RPMI8226 (cell line): Measurements from ENCODE around the gene FILIP1L.

Experiments used
- DNase-seq: peaks from one replicate; pipeline ENCODE4 v3.0.0-alpha.2; 2015

Gene FILIP1L

DNA sequence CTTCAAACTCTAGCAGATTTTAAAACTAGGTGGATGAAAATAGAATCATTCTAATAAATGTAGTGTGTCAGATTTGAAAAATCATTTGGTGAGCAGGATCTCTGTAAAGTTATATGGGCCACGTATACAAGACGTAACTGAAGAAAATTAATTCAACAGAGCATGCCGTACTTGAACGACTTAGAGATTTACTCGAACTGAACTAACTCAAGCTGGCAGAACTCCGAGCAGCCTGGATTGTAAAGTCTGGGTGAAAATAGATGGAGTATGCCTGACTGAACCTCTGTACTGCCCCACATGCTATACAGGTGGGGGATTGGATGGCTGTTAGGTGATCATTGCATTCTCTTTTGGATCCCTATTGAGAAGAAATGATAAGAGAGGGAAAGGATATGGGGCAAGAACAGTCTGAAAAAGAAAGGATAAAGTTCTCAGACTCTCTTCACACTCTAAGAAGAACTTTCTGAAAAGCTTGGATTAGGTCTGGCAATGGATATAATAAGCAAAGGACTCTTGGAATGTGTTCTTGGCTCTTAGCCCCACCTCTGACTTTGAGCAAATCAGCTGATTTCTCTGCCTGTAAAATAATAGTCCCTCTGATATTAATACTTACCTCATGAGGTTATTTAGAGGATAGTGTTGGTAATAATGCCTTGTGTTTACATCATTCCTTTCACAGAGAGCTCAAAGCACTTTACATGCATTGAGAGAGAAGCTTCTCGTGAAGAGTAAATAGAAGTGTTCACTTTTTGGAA lies 147.5 kb downstream of the FILIP1L start:
- no peak for DNase-seq

DNA sequence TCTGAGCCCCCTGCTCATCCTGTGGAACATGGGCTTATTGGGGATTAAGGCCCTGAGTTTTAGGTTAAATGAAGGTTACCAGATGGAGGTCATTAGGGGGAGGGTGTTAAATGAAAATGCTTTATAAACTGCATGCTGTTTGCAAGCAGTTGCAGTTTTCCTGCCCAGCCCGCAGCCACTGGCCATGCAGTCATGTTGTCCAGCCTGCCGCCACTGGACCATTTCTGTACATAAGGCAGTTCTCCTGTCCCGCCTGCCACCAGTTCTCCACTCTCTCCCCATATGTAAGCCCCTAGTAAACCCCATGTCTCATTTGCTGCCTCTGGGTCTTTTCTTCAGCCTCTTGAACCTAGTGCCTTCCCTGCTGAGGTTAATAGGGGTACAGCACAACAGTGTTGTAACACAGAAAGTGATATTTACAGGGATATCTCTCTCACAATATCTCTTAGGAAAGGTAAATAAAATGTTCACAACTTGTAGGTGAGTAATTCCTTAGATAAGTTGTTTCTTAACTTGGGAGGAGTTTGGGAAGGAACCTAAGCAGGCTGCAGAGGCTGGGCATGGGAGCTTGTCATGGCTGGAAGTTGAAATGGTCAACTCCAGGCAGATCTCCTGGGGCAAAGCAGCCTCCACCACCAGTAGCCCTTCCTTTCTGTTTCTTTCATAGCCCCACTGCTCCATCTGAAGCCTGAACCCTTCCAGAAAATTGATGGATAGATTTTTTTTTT lies 148.5 kb downstream of the FILIP1L start:
- no peak for DNase-seq

DNA sequence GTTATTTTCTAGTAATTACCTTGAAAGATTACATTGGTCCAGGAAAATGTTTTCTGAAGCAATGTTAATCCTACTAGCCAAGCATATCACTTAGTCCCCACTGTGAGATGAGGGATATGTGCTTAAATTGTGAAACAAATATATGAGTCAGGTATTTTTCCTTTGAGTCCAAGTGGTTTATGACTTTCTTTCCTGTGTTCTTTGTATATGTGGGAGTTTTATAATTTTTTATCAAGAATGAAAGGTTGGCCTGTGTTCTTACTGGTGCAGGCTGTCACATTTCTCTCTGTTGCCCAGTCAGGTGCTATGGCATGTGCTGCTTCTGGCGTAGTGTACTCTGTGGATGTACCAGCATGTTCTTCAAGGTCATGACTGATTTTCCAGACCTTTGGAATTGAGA lies 149.2 kb downstream of the FILIP1L start:
- DNase-seq = no peak

DNA sequence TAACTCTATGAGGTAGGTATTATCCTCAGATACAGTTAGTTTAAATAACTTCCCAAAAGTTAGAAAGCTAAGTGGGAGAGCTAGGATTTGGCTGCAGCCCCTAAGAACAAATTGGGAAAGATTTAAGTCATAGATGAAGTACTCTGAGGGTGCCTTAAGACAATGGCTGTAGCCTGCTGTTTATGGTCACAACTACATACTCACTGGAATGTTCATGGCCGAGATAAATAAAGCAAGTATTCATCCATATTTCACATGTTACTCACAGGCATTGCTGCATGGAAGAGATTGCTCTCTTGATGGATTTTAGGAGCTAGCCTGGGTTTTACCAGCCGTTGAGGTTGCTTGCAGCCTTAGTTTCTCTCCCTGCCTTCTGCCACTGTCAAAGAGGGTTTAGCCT lies 151.6 kb downstream of the FILIP1L start:
- no peak for DNase-seq

DNA sequence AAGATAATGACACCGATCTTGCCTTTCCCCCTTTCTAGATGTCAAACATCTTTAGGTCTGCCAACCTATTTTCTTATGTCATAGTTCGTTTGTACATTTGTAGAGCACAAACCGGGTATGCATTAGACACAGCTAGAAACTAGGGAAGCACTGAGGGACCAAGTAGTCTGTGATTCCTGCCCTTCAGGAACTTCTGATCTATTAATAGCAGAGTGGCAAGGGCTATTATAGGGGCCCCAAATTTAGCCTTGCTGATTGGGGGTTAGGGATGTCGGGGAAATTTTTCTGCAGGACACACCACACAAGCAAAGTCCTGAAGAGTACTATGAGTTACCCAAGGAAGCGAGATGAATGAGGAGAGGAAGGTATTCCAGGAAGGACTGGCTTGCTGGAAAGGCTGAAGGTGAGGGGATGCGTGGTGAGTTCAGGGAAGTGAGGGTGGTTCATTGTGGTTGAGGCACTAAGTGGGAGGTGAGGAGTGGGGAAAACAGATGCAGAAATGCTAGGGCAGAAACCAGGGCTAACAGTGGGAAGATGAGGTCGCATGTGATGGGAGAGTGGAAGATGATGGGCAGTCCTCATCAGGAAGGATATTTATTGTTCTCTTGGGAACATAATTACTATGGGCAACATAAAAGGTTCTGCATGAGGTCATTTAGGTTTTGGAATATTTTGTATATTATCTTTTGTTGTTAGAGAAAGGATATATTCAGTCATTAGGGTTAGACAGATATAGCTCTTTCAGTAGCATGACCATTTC lies 152.4 kb downstream of the FILIP1L start:
- DNase-seq = no peak

DNA sequence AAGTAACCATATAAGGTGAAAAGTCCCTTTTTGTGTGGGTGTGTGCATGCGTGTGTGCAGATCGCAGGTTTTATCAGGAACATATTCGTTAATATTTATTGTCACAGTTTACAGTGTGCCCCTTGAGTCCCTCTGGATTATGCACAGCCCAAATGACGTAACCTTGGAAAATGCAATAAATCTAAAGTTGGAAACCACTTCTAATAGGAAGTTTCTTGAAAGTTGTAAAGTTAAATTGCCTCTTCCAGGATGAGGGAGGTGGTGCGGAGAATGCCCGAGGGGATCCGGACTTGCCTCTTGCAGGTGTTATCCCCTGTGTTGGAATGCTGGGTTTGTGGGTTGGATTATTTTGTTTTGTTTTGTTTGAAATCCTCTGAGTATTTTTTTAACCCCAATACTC lies 153.4 kb downstream of the FILIP1L start:
- DNase-seq = no peak

DNA sequence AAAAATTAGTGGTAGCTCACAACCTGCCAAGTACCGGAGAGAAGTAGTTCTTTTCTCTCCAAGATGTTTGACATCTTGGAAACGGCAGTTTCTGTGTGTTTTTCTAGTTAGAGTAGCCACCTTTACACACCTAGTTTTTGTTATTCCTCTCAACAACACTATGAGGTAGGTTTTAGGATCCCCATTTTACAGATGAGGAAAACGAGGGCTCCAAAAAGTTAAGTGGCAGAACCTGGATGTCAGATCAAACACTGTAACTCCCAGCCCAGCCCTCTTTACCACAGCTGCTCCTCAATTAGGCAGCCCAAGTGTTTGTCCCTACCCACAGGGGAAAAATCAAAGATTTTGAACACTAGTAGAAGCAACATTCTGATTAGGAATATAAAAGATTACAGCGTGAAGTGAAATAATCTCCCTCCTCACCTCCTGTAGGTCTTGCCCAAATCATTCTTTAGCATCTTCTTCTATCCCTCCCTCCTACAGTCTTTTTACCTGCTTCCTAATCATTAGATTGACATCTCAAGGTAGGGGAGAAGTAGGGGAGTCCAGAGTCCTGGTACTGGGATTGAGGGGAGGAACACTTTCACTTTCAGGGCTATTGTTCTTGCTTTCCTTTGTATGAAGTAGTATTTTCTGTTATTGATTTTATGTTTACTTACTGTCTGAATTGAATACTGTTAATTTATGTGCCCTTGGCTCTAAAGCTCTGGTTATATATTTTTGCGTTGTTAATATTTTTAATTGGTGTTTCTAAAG lies 154.0 kb downstream of the FILIP1L start:
- no peak for DNase-seq

DNA sequence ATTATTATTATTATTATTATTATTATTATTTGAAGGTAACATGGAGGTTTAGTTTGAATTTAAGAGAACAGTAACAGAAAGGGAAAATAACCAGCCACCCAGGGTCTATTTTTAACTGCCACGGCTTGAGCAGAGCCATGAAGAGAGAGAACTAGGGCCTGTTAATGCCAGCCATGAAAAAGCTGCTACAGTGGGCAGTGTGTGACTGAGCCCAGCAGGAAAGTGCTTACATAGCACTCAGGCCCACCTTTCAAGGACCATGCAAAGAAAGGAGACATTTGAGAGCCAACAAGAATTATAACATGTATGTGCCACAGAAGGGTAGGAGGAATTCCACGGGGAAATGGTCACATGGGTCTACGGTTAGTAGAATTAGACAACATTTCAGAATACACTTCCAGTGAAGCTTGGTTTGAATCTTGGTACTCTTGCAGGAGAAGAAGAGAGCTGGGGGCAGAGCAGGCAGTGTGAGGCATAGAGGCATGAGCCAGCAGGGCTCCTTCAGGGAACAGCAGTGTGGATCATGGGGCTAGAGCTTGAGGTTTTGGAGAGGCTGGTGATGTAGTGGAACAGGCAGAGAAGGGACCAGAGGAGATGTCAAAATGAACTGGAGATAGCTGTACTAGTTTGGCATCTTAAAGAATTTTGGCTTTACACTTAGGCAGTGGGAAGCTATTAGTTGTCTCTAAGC lies 155.9 kb downstream of the FILIP1L start:
- DNase-seq = no peak

DNA sequence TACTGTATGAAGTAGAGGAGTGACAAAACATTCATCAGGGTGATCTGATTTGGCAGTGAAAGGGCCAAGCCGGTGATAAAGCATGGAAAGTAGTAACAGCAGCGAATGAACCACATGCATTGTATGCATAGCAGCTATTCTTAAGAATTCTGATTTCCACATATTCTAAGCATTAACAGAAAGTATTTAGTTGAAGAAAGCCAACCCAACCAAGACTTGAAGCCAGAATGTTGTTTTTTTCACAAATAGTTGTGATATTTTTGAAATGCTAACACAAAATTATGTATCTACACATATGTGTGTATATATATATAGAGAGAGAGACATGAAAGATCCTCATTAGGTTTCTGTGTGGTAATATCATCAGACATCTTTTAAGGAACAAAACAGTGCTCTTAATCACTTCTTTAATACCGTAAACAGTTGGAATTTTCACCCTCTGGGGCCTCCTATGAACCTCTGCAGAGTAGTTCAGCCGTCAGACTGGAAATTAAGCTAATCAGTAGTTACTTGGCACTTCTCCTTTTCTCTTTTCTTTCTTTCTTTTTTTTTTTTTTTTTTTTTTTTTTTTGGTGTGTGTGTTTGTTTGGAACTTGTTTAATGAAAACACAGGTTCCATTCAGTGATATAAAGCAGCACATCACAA lies 157.0 kb downstream of the FILIP1L start:
- DNase-seq = no peak

DNA sequence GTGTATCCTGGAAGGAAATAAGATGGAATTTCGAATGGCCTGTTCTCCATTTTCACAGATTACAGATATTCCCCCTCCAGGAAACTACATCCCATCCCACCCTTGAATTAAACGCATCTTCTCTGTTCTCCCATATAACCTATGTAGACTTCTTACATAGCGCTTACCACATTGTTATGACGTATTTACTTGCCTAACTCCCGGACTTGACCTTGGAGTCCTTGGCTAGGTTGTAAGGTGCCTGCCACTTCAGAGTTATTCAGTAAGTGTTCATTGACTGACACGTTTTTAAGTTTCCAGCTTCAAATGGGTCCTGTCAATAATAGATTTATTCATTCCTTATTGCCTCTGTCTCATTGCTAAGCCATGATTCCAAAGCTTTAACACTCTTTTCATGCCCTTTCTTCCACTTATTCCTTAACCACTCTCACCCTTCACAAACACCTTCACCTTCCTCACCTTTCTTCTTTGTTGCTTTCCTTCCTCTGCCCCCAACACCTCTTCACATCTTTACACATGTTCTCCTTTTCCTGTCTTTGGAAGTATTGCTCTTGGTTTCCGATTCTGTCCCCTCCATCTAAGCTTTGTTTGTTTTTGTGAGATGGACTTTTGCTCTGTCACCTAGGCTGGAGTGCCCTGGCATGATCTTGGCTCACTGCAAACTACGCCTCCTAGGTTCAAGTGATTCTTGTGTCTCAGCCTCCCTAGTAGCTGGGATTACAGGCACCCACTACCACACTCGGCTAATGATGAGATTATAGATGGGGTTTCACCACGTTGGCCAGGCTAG lies 158.3 kb downstream of the FILIP1L start:
- DNase-seq = no peak

DNA sequence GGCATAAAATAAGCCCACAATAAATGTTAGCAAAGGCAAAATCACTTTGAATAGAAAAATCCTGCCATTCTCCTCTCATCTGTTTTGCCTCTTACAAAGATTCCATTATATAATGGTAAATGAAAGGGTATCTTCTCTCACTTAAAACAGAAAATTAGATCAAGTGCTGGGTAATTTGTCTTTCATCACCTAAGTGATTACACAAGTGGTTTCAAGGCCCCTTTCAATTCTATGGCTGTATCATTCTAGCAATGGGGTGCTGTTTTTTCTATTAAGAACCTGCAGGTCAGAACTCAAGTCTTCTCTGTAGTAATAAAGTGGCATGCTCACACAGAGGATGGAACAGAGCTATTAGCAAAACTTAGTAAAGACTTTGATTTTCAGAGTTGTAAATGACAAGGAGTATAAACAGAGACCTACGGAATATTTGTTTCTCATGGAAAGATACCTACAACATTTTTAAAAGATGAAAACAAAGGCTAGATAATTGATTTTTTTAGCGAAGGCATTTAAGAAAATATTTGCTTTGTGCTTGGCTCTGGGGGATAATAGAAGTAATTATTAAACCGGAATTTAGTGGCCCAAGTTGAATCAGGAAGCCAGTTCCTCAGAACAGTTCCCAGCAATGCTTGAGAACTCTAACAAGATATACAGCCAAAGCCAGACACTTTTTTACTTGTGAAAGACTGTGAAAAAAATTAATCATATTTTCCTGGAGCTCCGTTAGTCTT lies 159.2 kb downstream of the FILIP1L start:
- DNase-seq = no peak

DNA sequence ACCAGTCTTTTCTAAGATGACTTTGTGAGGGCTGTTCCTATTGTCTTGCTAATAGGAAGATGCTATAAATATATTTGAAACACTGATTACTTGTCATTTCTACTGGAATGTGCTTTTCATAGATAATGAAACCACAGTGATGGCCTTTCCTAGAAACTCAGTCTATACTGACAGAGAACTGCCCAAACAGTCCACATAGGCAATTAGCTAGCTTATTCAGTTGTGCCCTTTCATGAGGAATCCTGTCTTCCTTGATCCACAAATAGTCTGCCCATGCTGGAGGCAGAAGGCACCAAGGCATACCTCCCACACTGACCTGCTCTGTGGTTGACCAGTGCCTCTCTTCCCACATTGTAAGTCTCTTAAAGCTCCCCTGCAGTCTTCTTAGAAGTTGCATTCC lies 160.7 kb downstream of the FILIP1L start:
- DNase-seq = no peak

DNA sequence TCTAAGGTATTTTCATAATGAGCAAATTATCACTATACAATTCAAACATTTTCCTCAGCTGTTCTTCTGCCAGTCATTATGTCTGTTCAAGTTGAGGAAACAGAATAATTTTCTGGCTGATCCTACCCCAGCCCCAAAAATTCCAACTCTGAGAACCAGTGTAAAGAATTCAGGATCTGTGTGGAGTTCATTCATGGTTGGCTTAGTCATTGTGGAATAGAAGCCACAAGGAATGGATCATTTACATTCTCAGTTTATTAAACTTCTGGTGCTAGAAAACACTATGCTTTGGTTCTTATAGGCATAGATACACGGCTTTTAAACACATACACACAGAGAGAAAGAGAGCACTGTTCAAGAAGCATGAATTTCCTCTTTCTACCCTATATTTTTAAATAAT lies 162.0 kb downstream of the FILIP1L start:
- no peak for DNase-seq

DNA sequence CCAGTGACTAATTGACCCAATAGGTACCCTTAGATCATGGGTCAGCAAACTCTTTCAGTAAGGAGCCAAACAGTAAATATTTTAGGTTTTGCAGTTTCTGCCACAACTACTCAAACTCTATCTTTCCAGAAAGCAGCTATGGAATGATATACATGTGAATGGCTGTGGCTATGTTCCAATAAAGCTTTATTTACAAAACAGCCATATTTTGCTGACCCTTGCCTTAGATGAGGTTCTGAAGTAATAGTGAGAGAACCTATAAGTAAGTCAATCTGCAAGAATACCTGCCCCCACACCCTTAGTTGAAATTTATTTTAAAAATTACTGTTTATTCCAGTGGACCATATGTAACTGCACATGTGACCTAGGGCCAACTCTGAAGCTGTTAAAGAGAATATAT lies 162.6 kb downstream of the FILIP1L start:
- DNase-seq = no peak

DNA sequence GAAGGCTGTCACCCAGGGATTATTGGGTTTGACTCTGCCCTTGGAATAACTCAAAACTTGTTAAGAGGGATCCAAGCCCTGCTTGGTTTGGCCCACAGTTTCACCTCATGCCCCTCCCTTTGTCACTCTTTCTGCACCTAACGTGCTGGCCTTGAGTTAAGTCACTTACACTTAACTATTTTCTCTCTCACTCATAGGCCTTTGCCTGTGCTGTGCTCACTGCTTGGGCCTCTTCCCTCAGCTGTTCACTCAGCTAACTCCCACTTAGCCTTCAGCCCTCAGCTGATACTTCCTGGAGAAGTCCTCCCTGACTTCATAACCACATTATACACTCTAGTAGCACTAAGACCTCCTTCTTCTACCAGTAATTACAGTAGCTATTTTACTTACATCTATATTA lies 163.4 kb downstream of the FILIP1L start:
- no peak for DNase-seq

DNA sequence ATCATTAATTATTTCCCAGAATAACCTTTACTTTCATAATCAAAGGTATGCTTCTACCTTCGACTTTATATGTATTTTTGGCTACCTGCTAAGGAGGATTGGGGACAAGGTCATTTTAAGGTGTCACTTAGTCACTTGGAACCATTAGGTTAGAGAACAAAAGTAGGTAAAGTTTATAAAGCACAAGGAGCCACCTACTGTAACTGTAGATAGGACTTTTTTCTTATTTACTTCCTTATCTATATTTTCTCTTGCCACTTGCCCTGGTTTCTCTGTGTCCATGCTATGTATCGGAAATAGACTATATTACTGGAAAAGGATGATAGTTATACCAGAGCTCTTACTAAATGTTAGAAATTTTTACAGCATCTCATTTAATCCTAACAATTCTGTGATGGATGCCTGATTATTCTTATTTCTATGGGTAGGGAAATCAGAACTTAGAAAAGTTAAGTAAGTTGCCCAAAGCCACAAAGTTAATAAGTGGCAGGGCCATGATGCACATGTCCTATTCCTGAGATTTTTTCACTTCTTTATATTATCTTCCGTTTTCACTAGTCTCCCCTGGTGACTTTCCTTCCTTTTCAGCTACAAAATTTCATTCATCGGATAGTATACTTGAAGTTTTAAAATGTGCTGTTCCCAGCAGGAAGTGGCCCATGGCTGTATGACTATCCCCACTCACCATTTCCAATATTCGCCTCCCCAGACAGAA lies 164.2 kb downstream of the FILIP1L start:
- DNase-seq = no peak

DNA sequence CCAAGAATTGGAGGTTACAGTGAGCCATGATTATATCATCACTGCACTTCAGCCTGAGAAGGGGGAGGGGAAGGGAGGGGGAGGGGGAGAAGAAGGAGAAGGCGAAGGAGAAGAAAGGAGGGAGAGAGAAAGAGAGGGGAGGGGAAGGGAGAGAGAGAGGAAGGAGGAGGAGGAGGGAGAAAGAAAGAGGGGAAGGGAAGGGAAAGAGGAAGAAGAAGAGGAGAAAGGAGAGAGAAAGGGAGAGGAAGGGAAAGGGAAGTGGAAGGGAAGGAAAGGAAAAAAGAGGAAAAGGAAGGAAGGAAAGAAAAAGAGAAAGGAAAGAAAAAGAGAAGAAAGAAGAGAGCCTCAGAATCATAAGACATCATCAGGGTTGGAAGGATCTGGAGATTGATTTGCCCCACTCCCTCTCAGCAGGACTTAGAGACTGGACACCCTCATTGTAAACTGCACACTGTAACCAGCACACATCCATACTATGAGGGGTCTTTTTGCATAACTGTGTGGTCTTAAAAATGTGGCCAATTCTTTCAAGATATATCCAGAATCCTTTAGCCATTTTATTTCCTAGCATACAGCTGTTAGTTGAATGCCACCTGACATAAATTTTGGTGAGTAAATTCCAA lies 165.7 kb downstream of the FILIP1L start:
- no peak for DNase-seq

DNA sequence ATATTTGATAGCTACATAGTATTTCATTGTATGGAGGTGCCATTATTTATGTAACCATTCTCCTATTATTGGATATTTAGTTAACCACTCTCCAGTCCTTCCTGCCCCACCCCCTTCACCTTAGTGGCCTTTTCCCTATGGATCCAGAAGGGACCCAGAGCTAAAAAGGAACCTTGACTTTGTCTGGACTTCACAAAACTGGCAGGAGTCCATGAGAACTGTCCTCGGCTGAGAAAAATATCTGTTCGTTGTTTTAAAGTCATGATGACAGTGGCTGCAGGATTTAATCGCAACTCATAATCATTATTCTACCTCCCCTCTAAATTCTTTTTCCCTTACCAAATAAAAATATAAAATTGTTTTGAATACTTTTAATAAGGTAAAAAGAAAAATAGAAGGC lies 166.9 kb downstream of the FILIP1L start:
- DNase-seq = no peak

DNA sequence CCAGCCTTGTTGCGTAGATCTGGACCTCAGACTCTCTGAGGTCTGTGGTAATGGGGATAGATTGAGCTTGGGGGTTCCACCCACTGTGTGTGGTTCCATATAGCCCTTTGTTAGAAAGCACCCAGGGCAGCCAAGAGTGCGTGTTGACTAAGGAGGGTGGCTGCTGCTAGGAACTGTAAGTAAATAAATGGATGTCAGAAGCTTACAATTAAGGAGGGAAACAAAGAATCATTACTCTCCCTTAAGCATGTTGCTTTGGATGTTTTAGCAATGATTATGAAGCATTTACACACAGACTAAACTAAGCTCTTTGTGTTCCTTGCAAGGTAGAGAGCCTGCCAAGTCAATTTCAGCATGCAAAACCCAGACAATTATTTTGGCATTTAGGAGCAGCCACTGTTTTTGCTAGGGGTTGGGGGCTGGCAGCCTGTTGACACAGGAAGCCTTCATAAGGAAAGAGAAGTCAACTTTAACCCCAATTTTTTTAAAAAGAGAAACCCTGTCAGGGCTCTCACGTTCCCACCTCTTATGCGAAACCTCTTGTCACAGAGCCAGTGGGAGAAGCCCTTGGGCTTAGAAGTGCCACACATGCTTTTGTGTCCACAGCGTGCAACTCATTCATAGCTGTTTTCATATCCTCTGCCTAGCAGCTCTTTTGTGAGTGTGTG lies 168.8 kb downstream of the FILIP1L start:
- DNase-seq = no peak
